ENCODE results near the gene AKAP10.

The AKAP10 gene

DNA sequence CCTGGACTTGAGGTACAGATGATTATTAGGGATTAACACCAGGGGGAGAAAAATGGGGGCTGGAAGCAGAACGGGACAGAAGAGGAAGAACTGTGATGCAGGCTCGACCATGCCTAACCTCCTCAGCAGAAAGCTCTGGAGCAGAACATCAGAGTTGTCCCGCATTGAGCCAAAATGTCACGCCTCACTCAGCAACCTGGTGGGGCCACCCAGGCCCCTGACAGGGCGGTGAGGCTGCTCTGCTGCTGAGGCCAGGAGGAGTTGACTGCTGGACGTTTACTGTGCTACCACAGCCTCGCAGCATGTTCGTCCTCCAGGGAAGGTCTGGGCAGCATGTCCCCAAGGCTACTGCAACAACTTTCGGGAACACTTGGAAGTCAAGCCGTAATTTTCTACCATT is 103.4 kb downstream of the AKAP10 start:
- Histone ChIP-seq H2BK12ac (ENCODE audit: low read length) (no peak overlapping the region), H3K79me1 (ENCODE audit: low read length) (no peaks in the 10 kb centered on the region), H4K91ac (ENCODE audit: low read depth, low read length) (no peak overlapping the region), H3K4me3 (ENCODE audit: low read depth, low read length) (no peak overlapping the region), H3K23ac (ENCODE audit: low read length) (no peak overlapping the region), H4K8ac (ENCODE audit: low read depth, low read length) (no peak overlapping the region), H3K79me2 (ENCODE audit: control insufficient read depth, insufficient read depth, low read length, poor library complexity) (no peaks in the 10 kb centered on the region), H3K36me3 (ENCODE audit: control insufficient read depth in 1 of 2, insufficient read depth in 2 of 2, low read length in 2 of 2) (no peaks in the 10 kb centered on the region), H2AFZ (ENCODE audit: insufficient read depth, low read length, poor library complexity) (no peak overlapping the region), H3K14ac (ENCODE audit: low read length) (no peak overlapping the region), H3K27ac (ENCODE audit: low read depth, low read length) (no peak overlapping the region), H4K12ac (ENCODE audit: low read depth, low read length) (no peak overlapping the region), H3K4me2 (ENCODE audit: low read length) (no peak overlapping the region), H3K9me3 (ENCODE audit: insufficient read depth, low read depth, low read length) (no peaks in the 10 kb centered on the region), H3K9ac (ENCODE audit: low read length) (no peak overlapping the region), H3K4ac (ENCODE audit: low read depth, low read length) (no peak overlapping the region), H2AK5ac (ENCODE audit: low read length) (no peak overlapping the region), H2BK120ac (ENCODE audit: insufficient read depth, low read length, poor library complexity) (no peak overlapping the region), H3K18ac (ENCODE audit: low read length) (no peak overlapping the region), H3K27me3 (ENCODE audit: insufficient read depth, low read length) (peaks cover under 1% of the 10 kb centered on the region), H2BK5ac (ENCODE audit: low read depth, low read length, poor library complexity) (no peak overlapping the region), H3K4me1 (ENCODE audit: control insufficient read depth in 1 of 2, insufficient read depth in 2 of 2, low read length in 2 of 2) (no peaks in the 10 kb centered on the region)
- no CpG with 5 or more reads among the region's 10 CpGs for WGBS (ENCODE audit: extremely low coverage, insufficient coverage, insufficient read length)
- DNase-seq = no peak

- WGBS (ENCODE audit: extremely low coverage, insufficient coverage, insufficient read length) = no CpG with 5 or more reads among the region's 3 CpGs
- Histone ChIP-seq H3K27ac (ENCODE audit: low read depth, low read length) (no peak overlapping the region), H2AFZ (ENCODE audit: insufficient read depth, low read length, poor library complexity) (no peak overlapping the region), H3K4me2 (ENCODE audit: low read length) (no peak overlapping the region), H2BK5ac (ENCODE audit: low read depth, low read length, poor library complexity) (no peak overlapping the region), H3K27me3 (ENCODE audit: insufficient read depth, low read length) (no peaks in the 10 kb centered on the region), H3K9ac (ENCODE audit: low read length) (no peak overlapping the region), H3K9me3 (ENCODE audit: insufficient read depth, low read depth, low read length) (no peaks in the 10 kb centered on the region), H3K18ac (ENCODE audit: low read length) (no peak overlapping the region), H2BK12ac (ENCODE audit: low read length) (no peak overlapping the region), H2AK5ac (ENCODE audit: low read length) (no peak overlapping the region), H3K23ac (ENCODE audit: low read length) (no peak overlapping the region), H4K8ac (ENCODE audit: low read depth, low read length) (no peak overlapping the region), H3K4ac (ENCODE audit: low read depth, low read length) (no peak overlapping the region), H2BK120ac (ENCODE audit: insufficient read depth, low read length, poor library complexity) (no peak overlapping the region), H4K91ac (ENCODE audit: low read depth, low read length) (no peak overlapping the region), H4K12ac (ENCODE audit: low read depth, low read length) (no peak overlapping the region), H3K79me2 (ENCODE audit: control insufficient read depth, insufficient read depth, low read length, poor library complexity) (no peaks in the 10 kb centered on the region), H3K36me3 (ENCODE audit: control insufficient read depth in 1 of 2, insufficient read depth in 2 of 2, low read length in 2 of 2) (no peaks in the 10 kb centered on the region), H3K79me1 (ENCODE audit: low read length) (no peaks in the 10 kb centered on the region), H3K4me3 (ENCODE audit: low read depth, low read length) (no peak overlapping the region), H3K14ac (ENCODE audit: low read length) (no peak overlapping the region), H3K4me1 (ENCODE audit: control insufficient read depth in 1 of 2, insufficient read depth in 2 of 2, low read length in 2 of 2) (no peaks in the 10 kb centered on the region)
- no peak for DNase-seq
These were observed 104.3 kb downstream of the AKAP10 start for GRCh38 chr17:19873346-19873745.

DNA sequence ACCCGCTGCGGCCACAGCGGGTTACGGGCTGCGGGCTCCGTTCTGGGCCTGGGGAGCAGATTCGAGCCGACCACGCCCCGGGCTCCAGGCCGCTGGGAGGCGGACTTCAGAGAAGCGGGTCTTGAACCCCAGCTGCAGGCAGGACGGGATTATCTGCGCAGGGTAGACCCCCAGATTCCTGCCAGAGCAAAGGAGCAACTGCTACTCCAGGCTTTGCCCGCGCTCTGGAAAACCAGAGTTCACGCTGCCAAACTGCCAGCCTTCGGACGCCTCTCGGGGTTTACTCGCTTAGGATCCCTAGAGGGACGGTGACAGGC is 109.6 kb downstream of the AKAP10 start:
- Histone ChIP-seq H3K79me2 (ENCODE audit: control insufficient read depth, insufficient read depth, low read length, poor library complexity) (peaks cover 11% of the 10 kb centered on the region), H3K4me3 (ENCODE audit: low read depth, low read length) (peak overlapping the region; percentile 89), H2AK5ac (ENCODE audit: low read length) (no peak overlapping the region), H2BK12ac (ENCODE audit: low read length) (no peak overlapping the region), H3K36me3 (ENCODE audit: control insufficient read depth in 1 of 2, insufficient read depth in 2 of 2, low read length in 2 of 2) (peaks cover 0 to 1% of the 10 kb centered on the region in 2 experiments), H2BK120ac (ENCODE audit: insufficient read depth, low read length, poor library complexity) (peak overlapping the region; percentile 85), H3K27ac (ENCODE audit: low read depth, low read length) (no peak overlapping the region), H3K27me3 (ENCODE audit: insufficient read depth, low read length) (no peaks in the 10 kb centered on the region), H4K8ac (ENCODE audit: low read depth, low read length) (peak overlapping the region; percentile 96), H3K23ac (ENCODE audit: low read length) (no peak overlapping the region), H3K4ac (ENCODE audit: low read depth, low read length) (peak overlapping the region; percentile 52), H3K14ac (ENCODE audit: low read length) (peak overlapping the region; percentile 83), H3K79me1 (ENCODE audit: low read length) (peaks cover 13% of the 10 kb centered on the region), H3K9ac (ENCODE audit: low read length) (peak overlapping the region; percentile 63), H3K9me3 (ENCODE audit: insufficient read depth, low read depth, low read length) (no peaks in the 10 kb centered on the region), H3K4me2 (ENCODE audit: low read length) (peak overlapping the region; percentile 96), H2BK5ac (ENCODE audit: low read depth, low read length, poor library complexity) (no peak overlapping the region), H4K12ac (ENCODE audit: low read depth, low read length) (peak overlapping the region; percentile 10), H2AFZ (ENCODE audit: insufficient read depth, low read length, poor library complexity) (peak overlapping the region; percentile 88), H3K4me1 (ENCODE audit: control insufficient read depth in 1 of 2, insufficient read depth in 2 of 2, low read length in 2 of 2) (peaks cover 3 to 4% of the 10 kb centered on the region in 2 experiments), H3K18ac (ENCODE audit: low read length) (peak overlapping the region; percentile 63), H4K91ac (ENCODE audit: low read depth, low read length) (peak overlapping the region; percentile 92)
- WGBS (ENCODE audit: extremely low coverage, insufficient coverage, insufficient read length) = no CpG with 5 or more reads among the region's 23 CpGs
- DNase-seq = no peak

GRCh38 chr17:19867329-19868078 is 110.1 kb downstream of the AKAP10 start, which contains the start of gene ULK2:
Gene ULK2, minus strand, starts transcription at chr17:19867936. Its CDS starts 519 bp downstream, at chr17:19867417.
- no peak within 1 kb of the TSS for H2BK12ac ChIP-seq (ENCODE audit: low read length)
- H3K4me2 ChIP-seq (ENCODE audit: low read length) = peak within 1 kb of the TSS; percentile 96
- H2BK120ac ChIP-seq (ENCODE audit: insufficient read depth, low read length, poor library complexity) = peak within 1 kb of the TSS; percentile 85
- peak within 1 kb of the TSS; percentile 92 for H3K9ac ChIP-seq (ENCODE audit: low read length)
- H3K9me3 ChIP-seq (ENCODE audit: insufficient read depth, low read depth, low read length) = no peaks in the 10 kb centered on the region
- H3K23ac ChIP-seq (ENCODE audit: low read length) = no peak within 1 kb of the TSS
- H4K12ac ChIP-seq (ENCODE audit: low read depth, low read length) = peak within 1 kb of the TSS; percentile 45
- peak within 1 kb of the TSS; percentile 63 for H3K18ac ChIP-seq (ENCODE audit: low read length)
- peak within 1 kb of the TSS; percentile 89 for H3K4me3 ChIP-seq (ENCODE audit: low read depth, low read length)
- H3K4me1 ChIP-seq (ENCODE audit: control insufficient read depth in 1 of 2, insufficient read depth in 2 of 2, low read length in 2 of 2) = peaks cover 3 to 4% of the 10 kb centered on the region in 2 experiments
- no CpG with 5 or more reads among the region's 111 CpGs for WGBS (ENCODE audit: extremely low coverage, insufficient coverage, insufficient read length)
- peak within 1 kb of the TSS; percentile 92 for H4K91ac ChIP-seq (ENCODE audit: low read depth, low read length)
- peak; percentile 58 to 81 for DNase-seq
- peak within 1 kb of the TSS; percentile 60 for H3K4ac ChIP-seq (ENCODE audit: low read depth, low read length)
- H2AK5ac ChIP-seq (ENCODE audit: low read length) = no peak within 1 kb of the TSS
- no peaks in the 10 kb centered on the region for H3K27me3 ChIP-seq (ENCODE audit: insufficient read depth, low read length)
- peaks cover 13% of the 10 kb centered on the region for H3K79me1 ChIP-seq (ENCODE audit: low read length)
- peak within 1 kb of the TSS; percentile 96 for H4K8ac ChIP-seq (ENCODE audit: low read depth, low read length)
- peaks cover 0 to 1% of the 10 kb centered on the region in 2 experiments for H3K36me3 ChIP-seq (ENCODE audit: control insufficient read depth in 1 of 2, insufficient read depth in 2 of 2, low read length in 2 of 2)
- peak within 1 kb of the TSS; percentile 24 for H2BK5ac ChIP-seq (ENCODE audit: low read depth, low read length, poor library complexity)
- peak within 1 kb of the TSS; percentile 37 for H3K27ac ChIP-seq (ENCODE audit: low read depth, low read length)
- H3K14ac ChIP-seq (ENCODE audit: low read length) = peak within 1 kb of the TSS; percentile 83
- peaks cover 11% of the 10 kb centered on the region for H3K79me2 ChIP-seq (ENCODE audit: control insufficient read depth, insufficient read depth, low read length, poor library complexity)
- peak within 1 kb of the TSS; percentile 88 for H2AFZ ChIP-seq (ENCODE audit: insufficient read depth, low read length, poor library complexity)
